ENCODE results near the gene NAALADL2. TPM values are rescaled to one million over a fixed set of nuclear protein-coding genes. Genes with fewer than 3 reads are reported as not detected.
"Not testable (repeated sequence)": the region's sequence is repeated elsewhere in the genome, so short reads cannot be mapped to it uniquely, and the experiment has no call there.

Gene NAALADL2
- polyA plus RNA-seq, 4 donors: 17.1 to 20.7 (median 18.0) TPM

GRCh38 chr3:175247629-175248028 lies 388.5 kb downstream of the NAALADL2 start:
- no peak for DNase-seq (ENCODE audit: low read depth in 4 of 4, low spot score in 2 of 4)

- DNase-seq (ENCODE audit: low read depth in 4 of 4, low spot score in 2 of 4): no peak
Measured at GRCh38 chr3:175248832-175249231, 389.7 kb downstream of the NAALADL2 start.

- DNase-seq (ENCODE audit: low read depth in 4 of 4, low spot score in 2 of 4): no peak
Measured at GRCh38 chr3:175255698-175256097, 396.6 kb downstream of the NAALADL2 start.

GRCh38 chr3:175257123-175257522 lies 398.0 kb downstream of the NAALADL2 start:
- no peak for DNase-seq (ENCODE audit: low read depth in 4 of 4, low spot score in 2 of 4)

- no peak for DNase-seq (ENCODE audit: low read depth in 4 of 4, low spot score in 2 of 4)
Measured at GRCh38 chr3:175258763-175259162, 399.6 kb downstream of the NAALADL2 start.

- no peak for DNase-seq (ENCODE audit: low read depth in 4 of 4, low spot score in 2 of 4)
Measured at GRCh38 chr3:175260145-175260794, 401.1 kb downstream of the NAALADL2 start.

GRCh38 chr3:175266478-175266877 lies 407.3 kb downstream of the NAALADL2 start:
- DNase-seq (ENCODE audit: low read depth in 4 of 4, low spot score in 2 of 4): no peak

GRCh38 chr3:175267121-175267531 lies 408.0 kb downstream of the NAALADL2 start:
- DNase-seq (ENCODE audit: low read depth in 4 of 4, low spot score in 2 of 4): no peak

- DNase-seq (ENCODE audit: low read depth in 4 of 4, low spot score in 2 of 4): no peak
Measured at GRCh38 chr3:175267561-175267960, 408.4 kb downstream of the NAALADL2 start.

- no peak for DNase-seq (ENCODE audit: low read depth in 4 of 4, low spot score in 2 of 4)
Measured at GRCh38 chr3:175269394-175269793, 410.3 kb downstream of the NAALADL2 start.

- no peak for DNase-seq (ENCODE audit: low read depth in 4 of 4, low spot score in 2 of 4)
Measured at GRCh38 chr3:175270198-175270837, 411.2 kb downstream of the NAALADL2 start.

GRCh38 chr3:175270866-175271265 lies 411.7 kb downstream of the NAALADL2 start:
- no peak for DNase-seq (ENCODE audit: low read depth in 4 of 4, low spot score in 2 of 4)

GRCh38 chr3:175271465-175271864 lies 412.3 kb downstream of the NAALADL2 start:
- DNase-seq (ENCODE audit: low read depth in 4 of 4, low spot score in 2 of 4): not testable (repeated sequence)

GRCh38 chr3:175272392-175272791 lies 413.3 kb downstream of the NAALADL2 start:
- no peak for DNase-seq (ENCODE audit: low read depth in 4 of 4, low spot score in 2 of 4)

- no peak for DNase-seq (ENCODE audit: low read depth in 4 of 4, low spot score in 2 of 4)
Measured at GRCh38 chr3:175273573-175273972, 414.4 kb downstream of the NAALADL2 start.

GRCh38 chr3:175274056-175274455 lies 414.9 kb downstream of the NAALADL2 start:
- DNase-seq (ENCODE audit: low read depth in 4 of 4, low spot score in 2 of 4): no peak

- DNase-seq (ENCODE audit: low read depth in 4 of 4, low spot score in 2 of 4): no peak
Measured at GRCh38 chr3:175274474-175275218, 415.5 kb downstream of the NAALADL2 start.

GRCh38 chr3:175278680-175279079 lies 419.5 kb downstream of the NAALADL2 start:
- DNase-seq (ENCODE audit: low read depth in 4 of 4, low spot score in 2 of 4): no peak

GRCh38 chr3:175279457-175279856 lies 420.3 kb downstream of the NAALADL2 start:
- DNase-seq (ENCODE audit: low read depth in 4 of 4, low spot score in 2 of 4): no peak

- DNase-seq (ENCODE audit: low read depth in 4 of 4, low spot score in 2 of 4): no peak
Measured at GRCh38 chr3:175279911-175280310, 420.8 kb downstream of the NAALADL2 start.

GRCh38 chr3:175287361-175287963 lies 428.3 kb downstream of the NAALADL2 start:
- DNase-seq (ENCODE audit: low read depth in 4 of 4, low spot score in 2 of 4): no peak
